RCC 7860 (cell line): ENCODE data around the gene SMAD4.
"Not testable (repeated sequence)": the region's sequence is repeated elsewhere in the genome, so short reads cannot be mapped to it uniquely, and the experiment has no call there.

Experiments used
- DNase-seq: peaks from one replicate; pipeline ENCODE4 v3.0.0-alpha.2; 2015; ENCODE audit warnings: low spot score
- FAIRE-seq: peaks from 2 replicates; lab custom pipeline; 2012; peaks lifted over from hg19 to GRCh38; lab: Jason Lieb, UNC

SMAD4 gene

GRCh38 chr18:51068105-51068504 is 38.1 kb downstream of the SMAD4 start:
- FAIRE-seq (no peak), DNase-seq (no peak)

- FAIRE-seq (no peak), DNase-seq (no peak)
Measured at GRCh38 chr18:51069885-51070284, 39.9 kb downstream of the SMAD4 start.

GRCh38 chr18:51070545-51070944 is 40.5 kb downstream of the SMAD4 start:
- DNase-seq (peak; percentile 40), FAIRE-seq (peak; percentile 24)

- DNase-seq (no peak), FAIRE-seq (no peak)
Measured at GRCh38 chr18:51072586-51073313, 42.7 kb downstream of the SMAD4 start.

GRCh38 chr18:51074605-51075004 is 44.6 kb downstream of the SMAD4 start:
- FAIRE-seq, result no peak

GRCh38 chr18:51076503-51076902 is 46.5 kb downstream of the SMAD4 start:
- FAIRE-seq, result no peak
- no peak for DNase-seq

More at GRCh38 chr18:51074605-51075004, 44.6 kb downstream of the SMAD4 start:
- no peak for DNase-seq

DNA sequence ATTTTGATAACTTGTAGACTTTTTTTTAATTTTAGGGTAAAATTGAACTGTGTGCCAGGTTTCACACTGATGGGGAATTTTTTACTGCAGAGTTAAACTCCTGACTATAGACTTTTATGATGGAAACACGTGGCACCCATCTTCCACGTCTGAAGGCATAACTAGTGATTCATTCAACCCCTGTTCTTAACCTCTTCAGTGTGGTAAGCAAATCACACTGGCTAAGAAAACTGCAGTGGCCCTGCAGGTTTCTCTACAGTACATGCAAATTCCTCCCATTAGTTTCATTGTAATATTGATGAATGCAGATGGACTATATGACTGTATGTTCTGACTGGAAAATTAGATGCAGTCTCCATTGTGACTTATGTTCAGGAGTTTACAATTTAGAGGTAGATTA is 47.2 kb downstream of the SMAD4 start:
- no peak for FAIRE-seq
- DNase-seq, result no peak

DNA sequence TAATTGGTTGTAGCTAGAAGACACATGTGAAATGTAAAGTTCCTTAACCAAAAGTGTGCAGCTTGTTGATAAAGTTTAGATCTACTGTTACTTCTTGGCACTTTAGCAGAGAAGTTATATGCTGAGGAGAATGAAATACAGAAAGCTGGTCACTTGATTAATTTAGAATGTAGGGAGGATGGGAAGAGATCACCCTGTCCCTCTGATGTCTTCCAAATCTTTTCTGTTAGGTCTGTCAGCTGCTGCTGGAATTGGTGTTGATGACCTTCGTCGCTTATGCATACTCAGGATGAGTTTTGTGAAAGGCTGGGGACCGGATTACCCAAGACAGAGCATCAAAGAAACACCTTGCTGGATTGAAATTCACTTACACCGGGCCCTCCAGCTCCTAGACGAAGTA is 48.0 kb downstream of the SMAD4 start:
- no peak for FAIRE-seq

GRCh38 chr18:51082571-51083267 is 52.7 kb downstream of the SMAD4 start:
- DNase-seq (no peak), FAIRE-seq (no peak)

More for the DNA sequence above, 48.0 kb downstream of the SMAD4 start:
- DNase-seq, result no peak

DNA sequence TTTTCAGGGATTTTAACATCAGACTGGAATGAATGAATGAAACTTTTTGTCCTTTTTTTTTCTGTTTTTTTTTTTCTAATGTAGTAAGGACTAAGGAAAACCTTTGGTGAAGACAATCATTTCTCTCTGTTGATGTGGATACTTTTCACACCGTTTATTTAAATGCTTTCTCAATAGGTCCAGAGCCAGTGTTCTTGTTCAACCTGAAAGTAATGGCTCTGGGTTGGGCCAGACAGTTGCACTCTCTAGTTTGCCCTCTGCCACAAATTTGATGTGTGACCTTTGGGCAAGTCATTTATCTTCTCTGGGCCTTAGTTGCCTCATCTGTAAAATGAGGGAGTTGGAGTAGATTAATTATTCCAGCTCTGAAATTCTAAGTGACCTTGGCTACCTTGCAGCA is 53.4 kb downstream of the SMAD4 start:
- FAIRE-seq (no peak), DNase-seq (no peak)

DNA sequence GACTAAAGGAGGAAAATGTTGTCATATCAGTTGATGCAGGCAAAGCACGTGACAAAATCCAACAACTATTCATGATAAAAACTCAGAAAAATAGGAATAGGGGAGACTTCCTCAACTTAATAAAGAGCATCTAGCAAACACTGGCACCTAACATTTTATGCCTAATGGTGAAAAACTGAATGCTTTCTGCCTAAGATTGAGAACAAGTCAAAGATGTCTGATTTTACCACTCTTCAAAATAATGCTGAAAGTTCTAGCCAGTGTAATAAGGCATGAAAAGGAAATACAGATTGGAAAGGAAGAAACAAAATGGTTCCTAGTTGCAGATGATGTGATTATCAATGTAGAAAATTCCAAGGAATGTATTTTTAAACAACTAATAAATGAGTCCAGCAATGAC is 58.4 kb downstream of the SMAD4 start:
- no peak for FAIRE-seq
- DNase-seq, result no peak

DNA sequence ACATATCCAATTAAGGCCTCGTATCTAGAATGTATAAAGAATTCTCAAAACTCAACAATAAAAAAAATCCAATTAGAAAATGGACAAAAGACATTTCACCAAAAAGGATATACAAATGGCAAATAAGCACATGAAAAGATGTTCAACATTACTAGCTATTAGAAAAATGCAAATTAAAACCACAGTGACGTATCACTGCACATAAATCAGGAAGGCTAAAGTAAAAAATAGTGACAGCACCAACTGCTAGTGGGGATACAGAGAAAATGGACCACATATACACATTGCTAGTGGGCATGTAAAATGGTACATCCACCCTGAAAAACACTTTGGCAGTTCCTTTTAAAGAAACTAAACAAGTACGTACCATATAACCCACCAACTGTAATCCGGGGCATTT is 59.7 kb downstream of the SMAD4 start:
- FAIRE-seq, result no peak

GRCh38 chr18:51091270-51091669 is 61.3 kb downstream of the SMAD4 start:
- DNase-seq (no peak), FAIRE-seq (no peak)

More for the DNA sequence above, 59.7 kb downstream of the SMAD4 start:
- DNase-seq, result no peak

- no peak for FAIRE-seq
Measured at GRCh38 chr18:51092117-51092516, 62.1 kb downstream of the SMAD4 start.

DNA sequence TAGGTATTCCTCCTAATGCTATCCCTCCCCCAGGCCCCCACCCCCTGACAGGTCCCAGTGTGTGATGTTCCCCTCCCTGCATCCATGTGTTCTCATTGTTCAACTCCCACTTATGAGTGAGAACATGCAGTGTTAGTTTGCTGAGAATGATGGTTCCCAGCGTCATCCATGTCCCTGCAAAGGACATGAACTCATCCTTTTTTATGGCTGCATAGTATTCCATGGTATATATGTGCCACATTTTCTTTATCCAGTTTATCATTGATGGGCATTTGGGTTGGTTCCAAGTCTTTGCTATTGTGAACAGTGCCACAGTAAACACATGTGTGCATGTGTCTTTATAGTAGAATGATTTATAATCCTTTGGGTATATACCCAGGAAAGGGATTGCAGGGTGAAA is 63.0 kb downstream of the SMAD4 start:
- DNase-seq, FAIRE-seq: not testable (repeated sequence)

More at GRCh38 chr18:51092117-51092516, 62.1 kb downstream of the SMAD4 start:
- no peak for DNase-seq

DNA sequence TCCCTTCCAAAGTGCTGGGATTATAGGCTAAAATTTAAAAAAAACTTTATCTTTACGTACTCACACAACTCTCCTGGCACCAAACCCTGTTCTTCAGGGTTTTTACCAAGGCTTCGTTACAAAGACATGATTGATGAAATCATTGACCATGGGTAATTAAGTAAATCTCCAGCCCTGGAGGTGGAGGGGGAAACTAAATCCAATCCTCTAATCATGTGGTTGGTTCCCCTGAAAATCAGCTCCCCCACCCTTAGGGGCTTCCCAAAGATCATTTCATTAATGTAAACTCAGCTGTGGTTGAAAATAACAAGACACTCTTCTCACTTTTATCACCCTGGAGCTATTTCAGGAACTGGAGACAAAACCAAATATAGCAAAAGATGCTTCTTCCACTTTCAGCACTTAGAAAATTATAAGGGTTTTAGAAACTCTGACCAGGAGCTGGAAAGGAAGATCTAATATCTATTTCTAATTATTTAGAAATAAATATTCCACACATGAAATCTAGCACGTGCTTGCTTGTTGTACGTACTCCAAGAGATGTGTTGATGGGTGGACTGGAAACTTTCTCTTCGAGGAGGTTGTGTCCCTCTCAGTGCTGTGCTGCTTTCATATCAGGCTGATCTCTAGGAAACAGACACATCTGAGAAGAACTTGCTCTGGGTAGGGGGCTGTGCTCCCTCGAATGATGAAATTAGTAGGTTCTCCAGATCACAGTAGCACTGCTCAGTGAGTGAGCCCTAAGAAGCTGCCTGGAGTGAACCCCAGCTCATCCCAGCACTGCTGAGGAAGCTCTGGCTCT is 67.2 kb downstream of the SMAD4 start:
- no peak for FAIRE-seq
- no peak for DNase-seq

DNA sequence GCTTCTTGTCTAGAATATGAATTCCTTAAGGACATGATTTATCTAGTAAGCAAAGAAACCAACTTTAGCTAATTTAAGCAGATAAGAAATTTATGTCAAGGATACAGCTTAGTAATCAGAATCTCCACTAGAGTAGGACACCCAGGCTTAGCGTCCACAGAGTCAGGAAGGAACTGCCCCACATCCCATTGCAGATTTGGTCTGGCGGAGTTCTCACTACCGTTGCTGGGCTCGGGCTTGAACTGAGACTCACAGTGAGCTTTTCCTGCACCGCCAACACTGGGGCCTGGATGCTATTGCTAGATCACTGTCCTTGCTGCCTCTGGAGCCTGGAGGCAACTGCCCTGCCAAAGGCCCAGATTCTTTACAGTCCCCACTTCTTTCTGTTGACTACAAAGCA is 68.1 kb downstream of the SMAD4 start:
- FAIRE-seq (no peak), DNase-seq (no peak)

GRCh38 chr18:51098513-51098912 is 68.5 kb downstream of the SMAD4 start:
- DNase-seq (no peak), FAIRE-seq (no peak)

DNA sequence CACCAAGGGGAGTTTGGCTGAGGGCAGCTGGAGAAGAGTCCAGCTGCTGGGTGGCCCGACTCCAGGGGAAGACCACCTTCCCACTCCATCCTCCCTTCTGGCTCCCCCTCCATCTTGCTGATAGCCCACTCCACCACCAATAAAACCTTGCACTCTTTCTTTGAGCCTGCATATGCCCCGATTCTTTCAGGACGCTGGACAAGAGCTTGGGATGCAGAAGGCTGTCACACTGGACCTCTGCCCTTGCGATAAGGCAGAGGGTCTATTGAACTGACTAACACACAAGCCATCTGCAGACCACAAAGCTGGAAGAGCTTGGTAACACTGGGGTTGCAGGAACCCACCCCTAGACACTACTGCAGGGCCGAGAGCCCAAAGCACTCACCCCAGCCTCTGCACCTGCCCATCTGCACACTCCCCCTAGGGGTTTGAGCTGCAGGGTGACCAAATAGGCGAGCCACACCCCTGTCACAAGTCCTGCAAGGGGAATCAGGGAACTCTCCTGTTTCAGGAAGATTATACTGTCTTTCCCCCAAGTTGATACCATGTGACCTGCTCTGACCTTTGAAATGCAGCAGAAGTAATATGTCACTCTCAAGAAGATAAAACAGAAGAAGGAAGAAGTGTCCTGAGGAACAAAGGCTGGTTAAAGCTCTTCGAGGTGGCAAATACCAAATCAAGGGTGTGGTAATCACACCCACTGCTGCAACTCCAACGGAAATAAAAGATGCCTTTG is 70.5 kb downstream of the SMAD4 start:
- FAIRE-seq (no peak), DNase-seq (no peak)

DNA sequence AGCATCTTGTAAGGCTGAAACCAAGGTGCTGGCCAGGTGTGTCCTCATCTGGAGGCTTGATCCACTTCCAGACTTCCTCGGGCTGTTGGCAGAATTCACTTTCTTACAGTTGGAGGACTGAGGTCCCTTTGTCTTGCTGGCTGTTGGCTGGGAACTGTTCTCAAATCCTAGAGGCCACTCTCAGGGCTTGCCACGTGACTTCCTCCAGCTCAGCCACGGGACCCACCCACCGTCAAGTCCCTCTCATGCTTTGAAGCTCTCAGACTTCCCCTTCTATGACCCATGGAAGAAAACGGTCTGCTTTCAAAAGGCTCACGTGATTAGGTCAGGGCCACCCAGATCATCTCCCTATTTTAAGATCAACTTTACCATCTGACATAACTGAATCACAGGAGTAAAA is 77.1 kb downstream of the SMAD4 start:
- no peak for FAIRE-seq

More for the DNA sequence above, 77.1 kb downstream of the SMAD4 start:
- DNase-seq, result no peak
